GM23248 (cell line): Measurements from ENCODE around the gene TPPP3.

Source experiments
- EZH2 ChIP-seq: fragments of 200-600 bp; sonication (generic); IDR thresholded peaks from 2 replicates; pipeline ENCODE4 v1.6.1; 2018; ENCODE audit warnings: antibody characterized with exemption, mild to moderate bottlenecking; ENCODE audit not compliant: insufficient read depth, poor library complexity, severe bottlenecking
- EZH2phosphoT487 ChIP-seq: fragments of 200-600 bp; sonication (generic); IDR thresholded peaks from 2 replicates; pipeline ENCODE4 v1.6.1; 2018; ENCODE audit warnings: antibody characterized with exemption, moderate library complexity, mild to moderate bottlenecking, low read depth; ENCODE audit not compliant: insufficient read depth

DNA sequence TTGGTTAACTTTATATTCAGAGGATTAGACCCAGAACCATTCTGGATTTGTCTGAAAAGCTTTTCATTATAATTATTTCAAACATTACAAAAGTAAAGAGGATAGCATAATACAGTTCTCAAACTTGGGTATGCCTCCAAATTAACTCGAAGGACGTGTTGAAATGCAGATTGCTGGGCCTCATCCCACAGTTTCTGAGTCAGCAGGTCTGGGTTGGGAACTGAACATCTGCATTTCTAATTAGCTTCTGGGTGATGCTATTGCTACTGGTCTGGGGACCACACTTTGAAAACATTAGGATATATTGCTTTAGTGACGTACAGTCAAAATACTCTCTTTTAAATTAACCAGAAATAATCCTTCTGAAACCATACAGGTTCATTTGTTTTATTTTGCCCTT, 10.0 kb downstream of the TPPP3 start:
- TF ChIP-seq EZH2: no peak
- TF ChIP-seq EZH2phosphoT487: no peak
